GM21515 (cell line): ENCODE measurements around the gene COL5A3.
"Not testable (repeated sequence)": the region's sequence is repeated elsewhere in the genome, so short reads cannot be mapped to it uniquely, and the experiment has no call there.

Source experiments
- ATAC-seq: cut with Tn5 transposase; IDR thresholded peaks from one replicate; pipeline ENCODE4 v1.9.1; 2021; ENCODE audit not compliant: unreplicated experiment

The COL5A3 gene

GRCh38 chr19:9940778-9941177 lies 69.5 kb downstream of the COL5A3 start:
- ATAC-seq, result no peak

- no peak for ATAC-seq
Observed at GRCh38 chr19:9939301-9939913, 70.9 kb downstream of the COL5A3 start.

GRCh38 chr19:9937001-9937411 lies 73.3 kb downstream of the COL5A3 start:
- ATAC-seq, result no peak

- no peak for ATAC-seq
Observed at GRCh38 chr19:9936326-9937000, 73.8 kb downstream of the COL5A3 start, which contains the start of gene OLFM2. TSS of gene OLFM2 (minus strand) at chr19:9936515. CDS start at chr19:9936366, 149 bp downstream.

GRCh38 chr19:9935506-9936325 lies 74.6 kb downstream of the COL5A3 start:
- no peak for ATAC-seq

- no peak for ATAC-seq
Observed at GRCh38 chr19:9934132-9934950, 76.0 kb downstream of the COL5A3 start.

GRCh38 chr19:9932835-9933234 lies 77.5 kb downstream of the COL5A3 start:
- ATAC-seq, result no peak

GRCh38 chr19:9931629-9932028 lies 78.7 kb downstream of the COL5A3 start:
- no peak for ATAC-seq

- ATAC-seq, result no peak
Observed at GRCh38 chr19:9923440-9923839, 86.9 kb downstream of the COL5A3 start.

GRCh38 chr19:9922782-9923379 lies 87.4 kb downstream of the COL5A3 start:
- ATAC-seq, result not testable (repeated sequence)

- ATAC-seq, result no peak
Observed at GRCh38 chr19:9917321-9917720, 93.0 kb downstream of the COL5A3 start.

- ATAC-seq, result no peak
Observed at GRCh38 chr19:9916719-9917118, 93.6 kb downstream of the COL5A3 start.

- ATAC-seq, result no peak
Observed at GRCh38 chr19:9914315-9915207, 95.7 kb downstream of the COL5A3 start.

- no peak for ATAC-seq
Observed at GRCh38 chr19:9914001-9914314, 96.3 kb downstream of the COL5A3 start.

GRCh38 chr19:9913237-9914000 lies 96.9 kb downstream of the COL5A3 start:
- ATAC-seq, result no peak

GRCh38 chr19:9912551-9913236 lies 97.6 kb downstream of the COL5A3 start:
- no peak for ATAC-seq

GRCh38 chr19:9911524-9912185 lies 98.6 kb downstream of the COL5A3 start:
- no peak for ATAC-seq

- no peak for ATAC-seq
Observed at GRCh38 chr19:9910625-9911024, 99.7 kb downstream of the COL5A3 start.
